T-helper 2 cell treated with Interferon-gamma antibody and Interleukin-4, amounts not matched to agents 100 ng/mL and 5 ng/mL, for 36 hours (primary cell): ENCODE measurements around the gene GH2. TPM values are rescaled to one million over a fixed set of nuclear protein-coding genes. Genes with fewer than 3 reads are reported as not detected.
"Not testable (repeated sequence)": the region's sequence is repeated elsewhere in the genome, so short reads cannot be mapped to it uniquely, and the experiment has no call there.

Source experiments
- intact Hi-C: fragments of 100-400 bp; cut with micrococcal nuclease; formaldehyde crosslinking; loops from one replicate; pipeline ENCODE4 v1.15.1; 2023
- total RNA-seq: library from RNA; stranded (reverse); gene quantifications from 2 replicates; pipeline ENCODE4 v1.2.3, GENCODE V29; 2022

The GH2 gene
- total RNA-seq, 1 donor from 2014 or later = not detected

DNA sequence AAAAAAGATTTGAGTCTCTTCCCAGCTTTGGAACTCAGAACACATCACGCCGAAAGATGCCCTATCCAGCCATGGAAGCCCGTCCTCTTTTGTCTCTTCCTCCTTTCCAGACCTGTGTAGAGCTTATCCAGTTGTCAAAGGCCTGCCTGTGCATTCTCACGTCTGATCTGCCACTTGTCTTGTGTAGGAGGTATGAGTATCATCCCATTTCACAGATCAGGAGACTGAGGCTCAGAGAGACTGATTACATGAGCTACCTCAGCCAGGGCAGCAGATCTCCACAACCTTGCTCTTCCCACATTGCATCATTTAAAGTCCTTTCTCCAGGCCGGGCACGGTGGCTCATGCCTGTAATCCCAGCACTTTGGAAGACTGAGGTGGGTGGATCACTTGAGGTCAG is 7.1 kb downstream of the GH2 start:
- intact Hi-C loops = not testable (repeated sequence)

DNA sequence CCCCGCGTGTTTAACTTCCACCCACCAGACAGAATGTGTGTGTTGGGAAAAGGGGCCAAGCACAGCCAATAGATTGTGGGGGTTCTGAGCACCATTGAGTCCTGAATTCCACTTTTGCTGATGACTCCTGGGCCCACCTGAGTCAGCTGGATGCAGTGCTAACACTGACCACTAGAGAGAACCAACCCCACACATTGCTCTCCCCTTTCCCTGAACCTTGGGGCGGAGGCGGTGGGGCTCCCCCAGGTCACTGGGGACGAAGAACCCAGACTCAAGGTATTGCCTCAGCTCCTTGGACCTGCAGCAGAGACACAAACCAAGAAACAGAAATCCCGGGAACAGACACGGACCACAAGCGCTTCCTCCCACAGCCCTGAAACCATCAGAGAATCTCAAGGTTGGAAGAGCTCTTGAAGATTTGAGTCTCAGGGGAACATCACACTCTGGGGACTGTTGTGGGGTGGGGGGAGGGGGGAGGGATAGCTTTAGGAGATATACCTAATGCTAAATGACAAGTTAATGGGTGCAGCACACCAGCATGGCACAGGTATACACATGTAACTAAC is 7.6 kb downstream of the GH2 start:
- intact Hi-C loops = not testable (repeated sequence)

DNA sequence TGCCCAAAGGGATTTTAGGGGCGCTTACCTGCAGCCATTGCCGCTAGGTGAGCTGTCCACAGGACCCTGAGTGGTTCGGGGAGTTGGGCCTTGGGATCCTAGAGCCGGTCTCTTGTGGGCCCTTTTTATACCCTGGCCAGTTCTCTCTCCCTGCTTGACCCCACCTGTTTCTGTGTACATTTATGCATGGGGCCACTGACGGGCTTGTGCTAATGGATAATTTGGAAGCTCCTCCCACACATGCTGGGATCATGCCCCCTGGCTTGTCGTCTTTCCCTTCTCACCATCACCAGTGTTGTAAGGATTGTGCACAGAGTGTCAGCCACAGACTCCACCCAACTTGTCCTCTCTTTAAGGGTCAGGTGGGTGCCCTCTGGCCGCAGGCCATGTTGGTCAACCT is 8.2 kb downstream of the GH2 start, which contains the start of gene CSH2:
Gene CSH2, minus strand, starts transcription at position 101 of the 400 bp plus-strand sequence. Its CDS starts 63 bp downstream, at position 38.
- intact Hi-C loops = not testable (repeated sequence)

DNA sequence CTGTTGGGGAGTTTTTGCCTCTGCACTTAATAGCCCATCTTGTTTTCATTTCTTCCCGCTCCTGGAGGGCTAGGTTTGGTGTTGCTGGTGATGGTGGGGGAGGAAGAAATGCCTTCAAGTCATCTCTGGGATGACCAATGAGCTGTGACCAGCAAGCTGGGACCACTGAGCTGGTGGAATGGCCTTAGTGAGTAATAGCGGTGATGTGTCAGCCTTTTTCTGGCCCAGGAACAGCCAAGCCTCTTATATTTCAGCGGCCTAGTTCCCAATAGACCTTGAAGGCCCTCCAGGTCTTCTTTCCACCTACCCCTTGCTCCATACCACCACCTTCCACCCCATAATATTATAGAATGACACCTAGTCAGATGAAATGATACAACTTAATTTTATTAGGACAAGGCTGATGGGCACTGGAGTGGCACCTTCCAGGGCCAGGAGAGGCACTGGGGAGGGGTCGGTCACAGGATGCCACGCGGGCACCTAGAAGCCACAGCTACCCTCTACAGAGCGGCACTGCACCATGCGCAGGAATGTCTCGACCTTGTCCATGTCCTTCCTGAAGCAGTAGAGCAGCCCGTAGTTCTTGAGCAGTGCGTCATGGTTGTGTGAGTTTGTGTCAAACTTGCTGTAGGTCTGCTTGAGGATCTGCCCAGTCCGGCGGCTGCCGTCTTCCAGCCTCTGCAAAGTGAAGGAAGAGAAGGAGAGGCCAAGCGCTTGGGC is 9.9 kb downstream of the GH2 start:
- intact Hi-C loops = not testable (repeated sequence)

DNA sequence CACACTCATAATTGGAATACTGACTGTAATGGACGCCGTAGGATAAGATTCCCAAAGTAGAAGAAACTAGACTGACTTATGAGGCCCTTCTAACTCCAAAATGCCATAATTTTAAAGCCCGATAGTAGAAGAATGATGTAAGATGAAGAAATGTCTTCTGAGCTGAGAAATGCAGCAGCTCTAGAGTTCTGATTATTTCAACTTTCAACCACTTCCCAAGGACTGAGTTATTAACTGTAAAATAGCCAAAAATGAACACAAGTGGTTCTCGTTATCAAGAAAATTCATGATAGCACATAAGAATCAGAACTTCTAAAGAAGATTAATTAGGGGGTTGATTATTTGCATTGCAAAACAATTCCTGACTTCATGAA is 11.5 kb downstream of the GH2 start:
- intact Hi-C loops = not testable (repeated sequence)

DNA sequence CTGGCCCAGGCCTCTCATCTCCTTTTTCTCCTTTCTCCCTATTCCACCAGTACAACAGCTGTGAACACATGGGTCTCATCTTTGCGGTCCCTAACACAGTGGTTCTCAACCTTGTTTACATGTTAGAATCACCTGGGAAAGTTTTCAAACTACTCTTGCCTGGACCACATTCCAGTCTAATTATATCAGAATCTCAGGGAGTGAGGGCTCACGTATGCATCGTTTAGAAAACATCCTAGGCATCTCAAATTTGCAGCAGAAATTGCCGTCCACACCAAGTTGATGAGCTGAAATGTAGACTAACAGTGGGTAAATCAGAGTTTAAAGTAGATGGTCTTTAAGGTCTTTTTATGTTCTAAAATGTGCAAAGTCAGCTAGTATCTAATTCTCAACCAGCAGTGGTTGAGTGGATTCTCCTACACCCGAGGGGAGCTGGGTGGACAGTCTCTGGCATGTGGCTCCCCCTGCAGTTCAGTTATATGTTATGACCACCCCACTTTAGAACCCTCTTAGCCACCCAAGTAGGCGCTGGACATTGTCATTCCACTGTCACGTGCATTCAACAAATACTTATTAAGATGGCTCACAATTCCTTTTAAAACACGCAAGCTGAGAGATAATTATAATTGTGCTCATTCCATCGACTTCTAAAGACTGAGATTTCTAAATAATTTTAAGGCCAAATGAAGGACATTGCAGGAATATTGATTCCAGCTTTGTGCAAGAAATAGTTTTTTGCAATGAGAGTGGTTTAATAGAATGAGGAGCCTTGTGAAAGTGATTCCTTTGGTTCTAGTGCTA is 12.1 kb downstream of the GH2 start:
- intact Hi-C loops = not testable (repeated sequence)

DNA sequence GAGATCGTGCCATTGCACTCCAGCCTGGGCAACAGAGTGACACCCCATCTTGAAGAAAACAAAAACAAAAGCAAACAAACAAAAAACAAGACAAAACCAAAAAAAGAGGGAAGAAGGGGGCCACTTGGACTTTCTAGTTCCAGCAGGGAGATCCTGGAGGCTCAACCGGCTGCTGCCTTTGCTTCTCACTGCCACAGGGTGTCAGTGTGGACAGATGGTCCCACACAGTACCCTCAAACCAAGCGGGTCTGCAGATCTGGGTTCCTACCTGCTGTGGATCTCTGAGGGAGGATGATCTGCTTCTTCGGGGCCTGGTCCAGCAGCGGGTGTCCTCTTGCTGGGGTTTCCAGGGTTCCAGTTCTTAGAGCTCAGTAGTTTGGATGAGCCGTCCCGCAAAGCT is 15.1 kb downstream of the GH2 start:
- intact Hi-C loops = not testable (repeated sequence)

DNA sequence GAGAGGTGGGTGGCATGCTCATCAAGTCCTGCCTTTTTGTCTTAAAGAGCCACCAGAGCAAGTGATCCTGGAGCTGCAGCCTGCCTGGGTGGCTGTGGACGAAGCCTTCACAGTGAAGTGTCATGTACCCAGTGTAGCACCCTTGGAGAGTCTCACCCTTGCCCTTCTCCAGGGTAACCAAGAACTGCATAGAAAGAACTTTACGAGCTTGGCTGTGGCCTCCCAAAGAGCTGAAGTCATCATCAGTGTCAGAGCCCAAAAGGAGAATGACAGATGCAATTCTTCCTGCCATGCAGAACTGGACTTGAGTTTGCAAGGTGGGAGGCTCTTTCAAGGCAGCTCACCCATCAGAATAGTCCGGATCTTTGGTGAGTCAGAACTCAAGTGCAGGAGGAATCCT is 22.5 kb downstream of the GH2 start:
- intact Hi-C loops = no loop called here

DNA sequence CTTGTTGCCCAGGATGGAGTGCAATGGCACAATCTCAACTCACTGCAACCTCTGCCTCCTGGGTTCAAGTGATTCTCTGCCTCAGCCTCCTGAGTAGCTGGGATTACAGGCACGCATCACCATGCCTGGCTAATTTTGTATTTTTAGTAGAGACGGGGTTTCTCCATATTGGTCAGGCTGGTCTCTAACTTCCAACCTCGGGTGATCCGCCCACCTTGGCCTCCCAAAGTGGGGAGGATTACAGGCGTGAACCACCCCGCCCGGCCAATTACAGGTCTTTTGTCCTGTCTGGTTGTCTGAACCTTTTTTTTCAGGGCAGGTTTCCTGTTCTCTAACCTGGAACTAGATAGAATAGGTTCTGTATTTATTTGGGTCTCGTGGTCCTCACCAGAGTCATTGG is 25.3 kb downstream of the GH2 start:
- intact Hi-C loops = not testable (repeated sequence)

DNA sequence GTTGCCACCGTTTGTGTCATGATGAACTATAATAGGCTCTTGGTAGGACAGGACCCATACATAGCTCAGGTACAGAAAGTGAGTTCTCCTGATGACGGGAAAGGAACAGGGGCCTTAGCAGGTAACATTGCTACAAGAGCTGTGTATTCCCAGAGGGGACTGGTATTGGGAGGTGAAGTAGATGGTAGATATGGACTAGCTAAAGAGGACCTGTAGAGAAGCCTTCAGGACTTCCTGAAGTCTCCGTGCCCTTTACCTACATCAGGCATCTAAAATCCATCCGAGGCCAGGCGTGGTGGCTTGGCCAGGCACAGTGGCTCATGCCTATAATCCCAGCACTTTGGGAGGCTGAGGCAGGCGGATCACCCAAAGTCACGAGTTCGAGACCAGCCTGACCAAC is 26.6 kb downstream of the GH2 start:
- intact Hi-C loops = no loop called here

DNA sequence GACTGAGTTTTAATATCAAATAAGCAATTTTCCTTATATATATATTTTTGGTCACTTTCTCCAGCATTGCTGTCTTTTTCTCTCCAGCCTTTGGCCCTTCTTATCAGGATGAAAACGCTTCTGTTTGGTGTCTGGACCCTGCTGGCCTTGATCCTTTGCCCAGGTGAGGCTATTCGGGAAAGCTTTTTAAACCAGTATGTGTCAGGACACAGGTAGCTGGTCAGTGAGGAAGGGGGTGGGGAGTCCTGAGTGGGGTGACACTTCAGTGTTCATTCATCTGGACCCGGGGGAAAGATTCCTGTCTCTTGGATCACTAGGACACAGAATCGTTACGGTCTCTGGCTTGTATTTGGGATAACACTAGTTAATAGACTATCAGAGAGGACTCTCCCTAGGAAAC is 27.0 kb downstream of the GH2 start:
- intact Hi-C loops = no loop called here

DNA sequence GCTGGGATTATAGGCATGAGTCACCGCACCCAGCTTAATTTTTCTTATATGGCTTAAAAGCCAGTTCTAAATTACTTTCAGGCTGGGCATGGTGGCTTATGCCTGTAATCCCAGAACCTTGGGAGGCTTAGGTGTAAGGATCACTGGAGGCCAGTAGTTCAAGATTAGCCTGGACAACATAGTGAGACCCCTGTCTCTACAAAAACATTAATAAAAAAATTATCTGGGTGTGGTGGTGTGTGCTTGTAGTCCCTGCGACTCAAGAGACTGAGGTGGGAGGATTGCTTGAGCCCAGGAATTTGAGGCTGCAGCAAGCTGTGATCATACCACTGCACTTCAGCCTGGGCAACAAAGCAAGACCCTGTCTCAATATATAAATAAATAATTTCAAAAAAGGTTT is 28.5 kb downstream of the GH2 start:
- intact Hi-C loops = no loop called here

DNA sequence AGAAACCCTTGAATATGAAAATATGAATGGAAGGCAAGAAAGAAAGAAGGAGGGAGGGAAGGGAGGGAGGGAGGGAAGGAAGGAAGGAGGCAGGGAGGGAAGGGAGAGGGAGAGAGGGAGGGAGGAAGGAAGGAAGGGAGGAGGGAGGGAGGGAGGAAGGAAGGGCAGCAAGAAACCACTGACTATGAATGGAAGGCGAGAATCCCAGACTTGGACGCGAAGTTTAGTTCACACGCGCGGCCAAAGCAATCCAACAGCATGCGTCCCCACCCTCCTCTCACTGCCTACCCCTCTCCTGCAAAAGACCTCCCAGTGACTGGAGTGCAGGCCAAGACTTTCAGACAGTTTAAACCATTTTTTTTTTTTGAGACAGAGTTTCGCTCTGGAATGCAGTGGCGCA is 31.3 kb downstream of the GH2 start:
- intact Hi-C loops = no loop called here

DNA sequence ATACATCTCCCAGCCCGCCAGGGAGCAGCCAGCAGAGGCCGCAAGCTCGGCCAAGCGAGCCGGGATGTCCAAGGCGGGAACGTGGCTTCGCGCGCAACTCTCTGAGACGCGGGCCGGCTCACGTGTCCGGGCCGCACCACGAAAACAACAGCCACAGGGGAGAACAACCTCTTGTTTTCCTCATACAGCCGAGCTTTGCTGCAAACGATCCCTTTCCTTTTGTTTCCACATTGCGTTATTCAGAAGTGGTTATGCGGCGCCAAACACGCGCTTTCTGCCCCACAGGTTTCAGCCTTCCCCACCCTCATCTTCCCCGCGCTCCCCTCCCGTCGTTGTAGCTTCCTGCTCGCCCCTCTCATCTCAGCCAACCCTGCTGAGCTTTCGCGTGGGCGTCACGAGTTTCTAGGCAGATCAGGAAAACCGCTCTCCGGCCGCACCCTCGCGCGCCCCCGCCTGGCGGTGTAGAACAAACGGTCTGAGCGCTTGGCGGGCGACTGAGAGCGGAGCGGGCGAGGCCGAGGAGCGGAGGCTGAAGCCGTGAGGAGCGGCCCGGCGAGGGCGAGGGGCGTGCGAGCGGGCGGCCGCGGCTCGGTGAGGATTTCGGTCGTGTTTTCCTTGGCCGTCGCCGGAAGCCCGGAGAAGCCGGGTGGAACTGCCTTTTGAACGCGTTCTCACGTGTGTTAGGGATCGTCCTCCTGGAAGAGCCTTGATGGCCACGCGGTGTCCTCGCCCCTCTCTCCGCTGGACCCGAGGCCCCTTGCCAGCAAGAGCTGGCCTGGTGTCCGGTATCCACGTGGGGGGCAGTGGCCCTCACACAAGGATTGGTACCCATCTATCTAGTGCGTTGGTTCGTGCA is 32.7 kb downstream of the GH2 start:
- intact Hi-C loops = loop anchor here (10.0 kb wide), 1 partner anchor 424 kb away; no protein-coding TSS in a partner anchor

DNA sequence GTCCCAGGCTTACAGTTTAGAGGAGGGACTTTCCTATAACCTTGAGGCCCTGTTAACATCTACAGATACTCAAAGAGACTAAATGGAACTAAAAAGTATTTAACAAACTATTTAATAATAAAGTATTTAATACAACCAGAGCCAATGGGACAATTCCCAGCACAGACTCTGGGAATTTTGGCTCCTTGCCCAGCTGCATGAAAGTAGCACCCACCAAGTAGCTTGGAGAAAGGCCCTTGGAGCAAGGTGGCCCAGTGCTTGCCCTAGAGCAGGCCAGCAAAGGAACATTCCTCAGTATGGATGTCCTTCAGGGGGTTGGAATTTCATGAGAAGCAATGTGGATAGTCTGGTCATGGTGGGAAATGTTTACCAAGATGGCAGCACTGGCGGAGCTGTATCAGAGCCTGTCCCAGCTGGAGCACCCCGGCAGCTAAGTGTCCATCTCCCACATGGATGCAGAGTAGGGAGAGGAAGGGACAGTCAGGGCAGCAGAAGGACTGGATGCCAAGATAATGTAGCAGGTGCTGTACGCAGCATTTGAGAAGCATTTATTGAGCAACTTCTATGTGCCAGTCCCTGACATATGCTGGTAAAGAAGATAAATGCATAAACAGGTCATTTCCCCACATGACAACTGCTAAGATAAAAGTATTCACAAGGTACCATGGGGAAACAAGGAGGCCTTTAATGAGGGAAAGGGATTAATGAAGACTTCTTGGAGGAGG is 34.1 kb downstream of the GH2 start:
- intact Hi-C loops = loop anchor here (10.0 kb wide), 1 partner anchor 423 kb away; no protein-coding TSS in a partner anchor

DNA sequence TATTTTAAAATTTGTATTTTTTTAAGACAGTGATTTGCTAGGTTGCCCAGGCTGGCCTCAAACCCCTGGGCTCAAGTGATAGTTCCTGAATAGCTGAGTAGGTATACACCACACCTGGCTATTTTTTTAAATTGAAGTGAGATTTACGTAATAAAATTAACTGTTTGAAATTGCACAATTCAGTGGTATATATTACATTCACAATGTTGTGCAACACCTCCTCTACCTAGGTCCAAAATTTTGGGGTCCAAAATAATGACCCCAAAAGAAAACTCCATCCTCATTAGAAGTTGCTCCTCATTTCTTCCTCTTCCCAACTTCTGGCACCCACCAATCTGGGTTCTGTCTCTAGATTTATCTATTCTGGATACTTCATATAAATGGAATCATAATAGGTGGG is 36.2 kb downstream of the GH2 start:
- intact Hi-C loops = loop anchor here (10.0 kb wide), 1 partner anchor 421 kb away; no protein-coding TSS in a partner anchor

DNA sequence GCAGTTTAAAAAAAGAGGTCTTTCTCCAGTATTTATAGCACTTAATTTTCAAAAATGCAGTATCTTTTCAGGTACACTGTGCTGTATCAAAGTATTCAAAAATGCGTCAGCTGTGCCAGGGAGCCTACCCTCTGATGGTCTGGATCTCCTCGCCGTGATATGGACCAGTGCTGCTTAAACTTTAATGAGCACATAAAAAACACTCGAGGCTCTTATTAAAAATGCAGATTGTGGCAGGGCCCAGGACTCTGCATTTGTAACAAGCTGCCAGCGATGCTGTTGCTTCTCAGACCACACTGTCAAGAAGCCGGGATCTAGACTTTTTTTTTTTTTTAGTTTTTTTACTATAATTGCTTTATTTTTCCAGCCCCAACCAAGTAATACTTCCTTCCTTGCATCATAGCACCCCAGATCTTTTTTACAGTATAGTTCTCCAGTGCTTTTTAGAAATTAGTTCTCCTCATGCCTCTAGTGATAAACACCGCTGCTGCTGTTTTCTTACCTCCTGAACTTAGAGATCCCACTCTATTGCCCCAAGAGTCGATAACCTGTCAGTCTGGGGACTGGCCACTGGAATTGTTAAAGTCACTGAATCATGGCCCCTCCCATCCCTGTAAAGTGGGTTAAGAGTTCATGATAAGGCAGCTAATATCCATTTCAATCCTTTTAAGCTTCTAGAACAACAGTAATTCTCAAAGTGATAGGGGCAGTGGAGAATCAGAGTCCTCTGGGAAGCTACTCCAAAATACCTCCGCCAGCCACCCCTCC is 37.6 kb downstream of the GH2 start:
- intact Hi-C loops = loop anchor here (1.0 to 10.0 kb wide), 10 partner anchors 17 to 653 kb away; partner anchors contain the start of genes CCDC47, DCAF7, ERN1 and FTSJ3

DNA sequence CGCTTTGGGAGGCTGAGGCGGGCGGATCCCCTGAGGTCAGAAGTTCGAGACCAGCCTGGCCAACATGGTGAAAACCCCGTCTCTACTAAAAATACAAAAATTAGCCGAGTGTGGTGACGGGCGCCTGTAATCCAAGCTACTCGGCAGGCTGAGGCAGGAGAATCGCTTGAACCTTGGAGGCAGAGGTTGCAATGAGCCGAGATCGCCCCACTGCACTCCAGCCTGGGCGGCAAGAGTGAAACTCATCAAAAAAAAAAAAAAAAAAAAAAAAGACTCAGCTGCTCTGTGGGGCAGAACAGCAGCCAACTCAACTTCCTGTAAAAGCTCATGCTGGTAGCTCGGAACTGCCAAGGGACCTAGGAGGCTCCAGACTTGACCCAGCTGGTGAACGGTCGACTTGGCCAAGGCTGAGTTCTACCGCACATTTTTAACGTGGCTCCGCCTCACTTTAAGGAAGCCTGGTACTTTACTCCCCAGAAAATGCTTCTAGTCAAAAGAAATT is 38.3 kb downstream of the GH2 start:
- intact Hi-C loops = loop anchor here (1.0 to 10.0 kb wide), 10 partner anchors 16 to 653 kb away; partner anchors contain the start of genes CCDC47, DCAF7, ERN1 and FTSJ3
